SK-N-SH treated with all-trans-retinoic acid at 6 μM for 48 hours (cell line): ENCODE results near the gene COL25A1.

Source experiments
- ATAC-seq: fragments of 200-7000 bp; cut with Tn5 transposase; 3 replicates; pipeline ENCODE4 v1.9.1; 2020; ENCODE audit warnings: mild to moderate bottlenecking, moderate library complexity
- ARNTL ChIP-seq: fragments of 450-650 bp; formaldehyde crosslinking; IDR thresholded peaks from 2 replicates; pipeline ENCODE4 v1.5.0; 2020; ENCODE audit warnings: low read depth, mild to moderate bottlenecking, moderate library complexity, borderline replicate concordance
- BACH2 ChIP-seq: fragments of 250-450 bp; sonication (Bioruptor Pico); IDR thresholded peaks from 2 replicates; pipeline ENCODE4 v1.9.0; 2021; ENCODE audit warnings: mild to moderate bottlenecking, borderline replicate concordance
- CSDC2 ChIP-seq: fragments of 250-450 bp; sonication (Bioruptor Pico); IDR thresholded peaks from 2 replicates; pipeline ENCODE4 v1.5.0; 2020; ENCODE audit warnings: mild to moderate bottlenecking, moderate library complexity
- ESRRG ChIP-seq: fragments of 250-450 bp; sonication (Bioruptor Pico); IDR thresholded peaks from 2 replicates; pipeline ENCODE4 v1.6.1; 2021; ENCODE audit warnings: mild to moderate bottlenecking
- GLIS3 ChIP-seq: fragments of 250-450 bp; sonication (Bioruptor Pico); IDR thresholded peaks from 2 replicates; pipeline ENCODE4 v1.5.0; 2020; ENCODE audit warnings: mild to moderate bottlenecking, moderate library complexity
- OSR1 ChIP-seq: fragments of 250-450 bp; sonication (Bioruptor Pico); IDR thresholded peaks from 2 replicates; pipeline ENCODE4 v1.8.0; 2022; ENCODE audit warnings: moderate library complexity, mild to moderate bottlenecking, inconsistent platforms
- PPARA ChIP-seq: fragments of 250-450 bp; sonication (Bioruptor Pico); IDR thresholded peaks from 2 replicates; pipeline ENCODE4 v1.5.0; 2020; ENCODE audit warnings: mild to moderate bottlenecking, borderline replicate concordance
- RARB ChIP-seq: fragments of 250-450 bp; sonication (Bioruptor Pico); IDR thresholded peaks from 2 replicates; pipeline ENCODE4 v1.8.0; 2021; ENCODE audit warnings: mild to moderate bottlenecking, moderate library complexity
- SNAI2 ChIP-seq: fragments of 250-450 bp; sonication (Bioruptor Pico); IDR thresholded peaks from 2 replicates; pipeline ENCODE4 v1.5.0; 2020; ENCODE audit warnings: mild to moderate bottlenecking, moderate library complexity
- TCF4 ChIP-seq: fragments of 250-450 bp; sonication (Bioruptor Pico); IDR thresholded peaks from 2 replicates; pipeline ENCODE4 v1.8.0; 2021; ENCODE audit warnings: mild to moderate bottlenecking, moderate library complexity, borderline replicate concordance
- TOX ChIP-seq: fragments of 250-450 bp; sonication (Bioruptor Pico); IDR thresholded peaks from 2 replicates; pipeline ENCODE4 v1.8.0; 2021; ENCODE audit warnings: mild to moderate bottlenecking, moderate library complexity, borderline replicate concordance
- ZC3H10 ChIP-seq: fragments of 250-450 bp; sonication (Bioruptor Pico); IDR thresholded peaks from 2 replicates; pipeline ENCODE4 v1.5.1; 2021; ENCODE audit warnings: mild to moderate bottlenecking, moderate library complexity
- ZFP3 ChIP-seq: fragments of 250-450 bp; sonication (Bioruptor Pico); IDR thresholded peaks from 2 replicates; pipeline ENCODE4 v1.5.0; 2020; ENCODE audit warnings: mild to moderate bottlenecking, moderate library complexity
- ZFP30 ChIP-seq: fragments of 450-650 bp; formaldehyde crosslinking; IDR thresholded peaks from 2 replicates; pipeline ENCODE4 v1.5.0; 2022; ENCODE audit warnings: mild to moderate bottlenecking, moderate library complexity
- ZNF565 ChIP-seq: fragments of 450-650 bp; formaldehyde crosslinking; conservative IDR thresholded peaks from 2 replicates; pipeline ENCODE4 v1.5.0; 2020; ENCODE audit warnings: low read depth, mild to moderate bottlenecking, moderate library complexity
- ZNF70 ChIP-seq: fragments of 450-650 bp; formaldehyde crosslinking; IDR thresholded peaks from 2 replicates; pipeline ENCODE4 v1.5.0; 2020; ENCODE audit warnings: mild to moderate bottlenecking, moderate library complexity
- ZNF8 ChIP-seq: fragments of 450-650 bp; formaldehyde crosslinking; IDR thresholded peaks from 2 replicates; pipeline ENCODE4 v1.5.0; 2020; ENCODE audit warnings: mild to moderate bottlenecking, moderate library complexity
- TF ChIP-seq, protein P1 (sequence below): fragments of 250-450 bp; sonication (Bioruptor Pico); IDR thresholded peaks from 2 replicates; pipeline ENCODE4 v1.8.0; 2021; ENCODE audit warnings: low read depth, mild to moderate bottlenecking, moderate library complexity, borderline replicate concordance
- TF ChIP-seq, protein P2 (sequence below): fragments of 250-450 bp; sonication (Bioruptor Pico); IDR thresholded peaks from 2 replicates; pipeline ENCODE4 v1.8.0; 2020; ENCODE audit warnings: mild to moderate bottlenecking, moderate library complexity, borderline replicate concordance
- TF ChIP-seq, protein P3 (sequence below): fragments of 250-450 bp; sonication (Bioruptor Pico); IDR thresholded peaks from 2 replicates; pipeline ENCODE4 v1.5.0; 2020; ENCODE audit warnings: mild to moderate bottlenecking, moderate library complexity
- TF ChIP-seq, protein P4 (sequence below): fragments of 250-450 bp; sonication (Bioruptor Pico); IDR thresholded peaks from 2 replicates; pipeline ENCODE4 v1.5.1; 2020; ENCODE audit warnings: low read depth, mild to moderate bottlenecking, moderate library complexity
- TF ChIP-seq, protein P5 (sequence below): fragments of 250-450 bp; sonication (Bioruptor Pico); IDR thresholded peaks from 2 replicates; pipeline ENCODE4 v1.5.1; 2021; ENCODE audit warnings: mild to moderate bottlenecking, moderate library complexity

COL25A1 gene

DNA sequence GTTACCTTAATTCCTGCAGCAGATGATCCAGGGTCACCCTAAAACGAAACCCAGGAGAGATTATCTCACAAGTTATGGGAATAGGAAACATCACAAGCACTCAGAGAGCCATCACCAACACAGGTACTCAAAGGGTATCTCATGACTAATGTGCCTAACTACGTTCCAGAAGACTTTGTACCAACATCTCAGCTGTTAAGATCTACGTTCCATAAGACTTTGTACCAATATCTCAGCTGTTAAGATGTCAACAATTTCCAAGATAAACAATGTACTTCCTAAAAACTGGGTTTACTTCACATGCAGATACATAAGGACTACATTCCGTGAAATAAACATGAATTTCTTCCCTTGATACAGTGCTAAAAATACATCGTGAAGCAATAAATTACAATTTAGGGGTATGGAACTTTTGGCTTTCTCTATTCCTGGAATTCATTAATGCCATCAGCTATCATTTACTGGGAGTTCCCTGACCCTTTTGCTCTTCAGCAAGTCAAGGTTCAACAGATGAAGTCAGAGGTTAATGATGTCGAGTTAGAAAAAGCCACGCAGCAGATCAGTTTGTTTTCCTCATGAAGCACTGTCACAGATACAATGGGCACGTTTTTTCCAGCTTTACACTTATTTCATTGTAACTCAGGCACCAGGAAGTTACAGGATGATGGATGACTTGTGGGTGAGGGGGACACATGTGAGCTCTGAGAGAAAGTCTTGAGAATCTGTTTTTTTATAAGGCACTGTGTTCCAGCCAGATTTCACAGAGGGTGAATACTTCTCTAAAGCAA, 412.6 kb downstream of the COL25A1 start:
- ATAC-seq: no peak
- TF ChIP-seq TOX (CRISPR knock-in tag) (no peak), TCF4 (CRISPR knock-in tag) (no peak), ZNF8 (CRISPR knock-in tag) (no peak), ZNF70 (CRISPR knock-in tag) (no peak), ZFP30 (no peak), PPARA (CRISPR knock-in tag) (no peak), RARB (CRISPR knock-in tag) (no peak), ZC3H10 (CRISPR knock-in tag) (no peak), GLIS3 (CRISPR knock-in tag) (no peak), ZFP3 (no peak), SNAI2 (CRISPR knock-in tag) (no peak), BACH2 (no peak), ESRRG (CRISPR knock-in tag) (no peak), ZNF565 (CRISPR knock-in tag) (no peak), ARNTL (CRISPR knock-in tag) (no peak)
- TF ChIP-seq, protein P1, sequence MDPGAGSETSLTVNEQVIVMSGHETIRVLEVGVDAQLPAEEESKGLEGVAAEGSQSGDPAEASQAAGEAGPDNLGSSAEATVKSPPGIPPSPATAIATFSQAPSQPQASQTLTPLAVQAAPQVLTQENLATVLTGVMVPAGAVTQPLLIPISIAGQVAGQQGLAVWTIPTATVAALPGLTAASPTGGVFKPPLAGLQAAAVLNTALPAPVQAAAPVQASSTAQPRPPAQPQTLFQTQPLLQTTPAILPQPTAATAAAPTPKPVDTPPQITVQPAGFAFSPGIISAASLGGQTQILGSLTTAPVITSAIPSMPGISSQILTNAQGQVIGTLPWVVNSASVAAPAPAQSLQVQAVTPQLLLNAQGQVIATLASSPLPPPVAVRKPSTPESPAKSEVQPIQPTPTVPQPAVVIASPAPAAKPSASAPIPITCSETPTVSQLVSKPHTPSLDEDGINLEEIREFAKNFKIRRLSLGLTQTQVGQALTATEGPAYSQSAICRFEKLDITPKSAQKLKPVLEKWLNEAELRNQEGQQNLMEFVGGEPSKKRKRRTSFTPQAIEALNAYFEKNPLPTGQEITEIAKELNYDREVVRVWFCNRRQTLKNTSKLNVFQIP (CRISPR knock-in tag): no peak
- TF ChIP-seq, protein P2, sequence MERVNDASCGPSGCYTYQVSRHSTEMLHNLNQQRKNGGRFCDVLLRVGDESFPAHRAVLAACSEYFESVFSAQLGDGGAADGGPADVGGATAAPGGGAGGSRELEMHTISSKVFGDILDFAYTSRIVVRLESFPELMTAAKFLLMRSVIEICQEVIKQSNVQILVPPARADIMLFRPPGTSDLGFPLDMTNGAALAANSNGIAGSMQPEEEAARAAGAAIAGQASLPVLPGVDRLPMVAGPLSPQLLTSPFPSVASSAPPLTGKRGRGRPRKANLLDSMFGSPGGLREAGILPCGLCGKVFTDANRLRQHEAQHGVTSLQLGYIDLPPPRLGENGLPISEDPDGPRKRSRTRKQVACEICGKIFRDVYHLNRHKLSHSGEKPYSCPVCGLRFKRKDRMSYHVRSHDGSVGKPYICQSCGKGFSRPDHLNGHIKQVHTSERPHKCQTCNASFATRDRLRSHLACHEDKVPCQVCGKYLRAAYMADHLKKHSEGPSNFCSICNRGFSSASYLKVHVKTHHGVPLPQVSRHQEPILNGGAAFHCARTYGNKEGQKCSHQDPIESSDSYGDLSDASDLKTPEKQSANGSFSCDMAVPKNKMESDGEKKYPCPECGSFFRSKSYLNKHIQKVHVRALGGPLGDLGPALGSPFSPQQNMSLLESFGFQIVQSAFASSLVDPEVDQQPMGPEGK (CRISPR knock-in tag): no peak
- TF ChIP-seq, protein P3, sequence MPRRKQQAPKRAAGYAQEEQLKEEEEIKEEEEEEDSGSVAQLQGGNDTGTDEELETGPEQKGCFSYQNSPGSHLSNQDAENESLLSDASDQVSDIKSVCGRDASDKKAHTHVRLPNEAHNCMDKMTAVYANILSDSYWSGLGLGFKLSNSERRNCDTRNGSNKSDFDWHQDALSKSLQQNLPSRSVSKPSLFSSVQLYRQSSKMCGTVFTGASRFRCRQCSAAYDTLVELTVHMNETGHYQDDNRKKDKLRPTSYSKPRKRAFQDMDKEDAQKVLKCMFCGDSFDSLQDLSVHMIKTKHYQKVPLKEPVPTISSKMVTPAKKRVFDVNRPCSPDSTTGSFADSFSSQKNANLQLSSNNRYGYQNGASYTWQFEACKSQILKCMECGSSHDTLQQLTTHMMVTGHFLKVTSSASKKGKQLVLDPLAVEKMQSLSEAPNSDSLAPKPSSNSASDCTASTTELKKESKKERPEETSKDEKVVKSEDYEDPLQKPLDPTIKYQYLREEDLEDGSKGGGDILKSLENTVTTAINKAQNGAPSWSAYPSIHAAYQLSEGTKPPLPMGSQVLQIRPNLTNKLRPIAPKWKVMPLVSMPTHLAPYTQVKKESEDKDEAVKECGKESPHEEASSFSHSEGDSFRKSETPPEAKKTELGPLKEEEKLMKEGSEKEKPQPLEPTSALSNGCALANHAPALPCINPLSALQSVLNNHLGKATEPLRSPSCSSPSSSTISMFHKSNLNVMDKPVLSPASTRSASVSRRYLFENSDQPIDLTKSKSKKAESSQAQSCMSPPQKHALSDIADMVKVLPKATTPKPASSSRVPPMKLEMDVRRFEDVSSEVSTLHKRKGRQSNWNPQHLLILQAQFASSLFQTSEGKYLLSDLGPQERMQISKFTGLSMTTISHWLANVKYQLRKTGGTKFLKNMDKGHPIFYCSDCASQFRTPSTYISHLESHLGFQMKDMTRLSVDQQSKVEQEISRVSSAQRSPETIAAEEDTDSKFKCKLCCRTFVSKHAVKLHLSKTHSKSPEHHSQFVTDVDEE: no peak
- TF ChIP-seq, protein P4, sequence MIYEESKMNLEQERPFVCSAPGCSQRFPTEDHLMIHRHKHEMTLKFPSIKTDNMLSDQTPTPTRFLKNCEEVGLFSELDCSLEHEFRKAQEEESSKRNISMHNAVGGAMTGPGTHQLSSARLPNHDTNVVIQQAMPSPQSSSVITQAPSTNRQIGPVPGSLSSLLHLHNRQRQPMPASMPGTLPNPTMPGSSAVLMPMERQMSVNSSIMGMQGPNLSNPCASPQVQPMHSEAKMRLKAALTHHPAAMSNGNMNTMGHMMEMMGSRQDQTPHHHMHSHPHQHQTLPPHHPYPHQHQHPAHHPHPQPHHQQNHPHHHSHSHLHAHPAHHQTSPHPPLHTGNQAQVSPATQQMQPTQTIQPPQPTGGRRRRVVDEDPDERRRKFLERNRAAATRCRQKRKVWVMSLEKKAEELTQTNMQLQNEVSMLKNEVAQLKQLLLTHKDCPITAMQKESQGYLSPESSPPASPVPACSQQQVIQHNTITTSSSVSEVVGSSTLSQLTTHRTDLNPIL (CRISPR knock-in tag): no peak
- TF ChIP-seq, protein P5, sequence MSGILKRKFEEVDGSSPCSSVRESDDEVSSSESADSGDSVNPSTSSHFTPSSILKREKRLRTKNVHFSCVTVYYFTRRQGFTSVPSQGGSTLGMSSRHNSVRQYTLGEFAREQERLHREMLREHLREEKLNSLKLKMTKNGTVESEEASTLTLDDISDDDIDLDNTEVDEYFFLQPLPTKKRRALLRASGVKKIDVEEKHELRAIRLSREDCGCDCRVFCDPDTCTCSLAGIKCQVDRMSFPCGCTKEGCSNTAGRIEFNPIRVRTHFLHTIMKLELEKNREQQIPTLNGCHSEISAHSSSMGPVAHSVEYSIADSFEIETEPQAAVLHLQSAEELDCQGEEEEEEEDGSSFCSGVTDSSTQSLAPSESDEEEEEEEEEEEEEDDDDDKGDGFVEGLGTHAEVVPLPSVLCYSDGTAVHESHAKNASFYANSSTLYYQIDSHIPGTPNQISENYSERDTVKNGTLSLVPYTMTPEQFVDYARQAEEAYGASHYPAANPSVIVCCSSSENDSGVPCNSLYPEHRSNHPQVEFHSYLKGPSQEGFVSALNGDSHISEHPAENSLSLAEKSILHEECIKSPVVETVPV (CRISPR knock-in tag): no peak

DNA sequence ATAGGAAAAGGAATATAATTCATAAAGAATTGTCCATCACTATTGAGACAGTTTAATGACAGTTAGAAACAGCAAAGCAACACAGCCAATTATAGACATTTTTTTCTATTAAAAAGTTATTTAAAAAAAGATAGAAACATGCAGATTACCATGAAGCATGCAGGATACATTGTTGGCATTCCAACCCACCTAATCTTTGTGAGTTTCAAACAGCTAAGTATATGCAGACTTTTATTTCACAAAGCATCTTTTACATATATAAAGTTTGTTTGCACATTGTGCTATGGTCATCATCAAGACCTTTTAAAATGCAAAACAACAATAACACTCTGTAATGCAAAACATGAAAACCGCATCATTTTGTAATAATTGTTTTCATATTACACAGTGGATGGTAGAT, 413.7 kb downstream of the COL25A1 start:
- TF ChIP-seq BACH2 (no peak), PPARA (CRISPR knock-in tag) (no peak), GLIS3 (CRISPR knock-in tag) (no peak), OSR1 (CRISPR knock-in tag) (no peak), ESRRG (CRISPR knock-in tag) (no peak), CSDC2 (CRISPR knock-in tag) (no peak), TOX (CRISPR knock-in tag) (no peak)
- TF ChIP-seq, protein P4 (CRISPR knock-in tag): no peak
- TF ChIP-seq, protein P5 (CRISPR knock-in tag): no peak
- no peak for ATAC-seq
